ENCODE measurements around the gene ACOT12.
"Not testable (repeated sequence)": the region's sequence is repeated elsewhere in the genome, so short reads cannot be mapped to it uniquely, and the experiment has no call there.

Gene ACOT12

GRCh38 chr5:81393783-81394718 lies at the start of gene ACOT12:
TSS of gene ACOT12 (minus strand) at chr5:81394134. CDS start at chr5:81394114, 20 bp downstream.
- no peak for DNase-seq

GRCh38 chr5:81435023-81435422 lies 41.1 kb upstream of the ACOT12 start:
- DNase-seq = no peak

GRCh38 chr5:81429985-81430384 lies 36.1 kb upstream of the ACOT12 start:
- no peak for DNase-seq

- no peak for DNase-seq
Measured at GRCh38 chr5:81429363-81429762, 35.4 kb upstream of the ACOT12 start.

- DNase-seq = no peak
Measured at GRCh38 chr5:81428861-81429260, 34.9 kb upstream of the ACOT12 start.

GRCh38 chr5:81428446-81428845 lies 34.5 kb upstream of the ACOT12 start:
- no peak for DNase-seq

- DNase-seq = no peak
Measured at GRCh38 chr5:81427566-81427965, 33.6 kb upstream of the ACOT12 start.

- no peak for DNase-seq
Measured at GRCh38 chr5:81426359-81427030, 32.6 kb upstream of the ACOT12 start.

GRCh38 chr5:81425569-81425968 lies 31.6 kb upstream of the ACOT12 start:
- DNase-seq = no peak

GRCh38 chr5:81424728-81425127 lies 30.8 kb upstream of the ACOT12 start:
- DNase-seq = no peak

- DNase-seq = no peak
Measured at GRCh38 chr5:81422671-81423070, 28.7 kb upstream of the ACOT12 start.

- no peak for DNase-seq
Measured at GRCh38 chr5:81420039-81420667, 26.2 kb upstream of the ACOT12 start.

- no peak for DNase-seq
Measured at GRCh38 chr5:81418606-81419005, 24.7 kb upstream of the ACOT12 start.

GRCh38 chr5:81417052-81417451 lies 23.1 kb upstream of the ACOT12 start:
- no peak for DNase-seq

GRCh38 chr5:81409896-81410295 lies 16.0 kb upstream of the ACOT12 start:
- DNase-seq = no peak

- DNase-seq = no peak
Measured at GRCh38 chr5:81409361-81409760, 15.4 kb upstream of the ACOT12 start.

- no peak for DNase-seq
Measured at GRCh38 chr5:81408496-81408895, 14.6 kb upstream of the ACOT12 start.

GRCh38 chr5:81407811-81408210 lies 13.9 kb upstream of the ACOT12 start:
- not testable (repeated sequence) for DNase-seq

- DNase-seq = no peak
Measured at GRCh38 chr5:81405126-81405891, 11.4 kb upstream of the ACOT12 start.

- DNase-seq = no peak
Measured at GRCh38 chr5:81402192-81402930, 8.4 kb upstream of the ACOT12 start.

GRCh38 chr5:81401266-81401665 lies 7.3 kb upstream of the ACOT12 start:
- no peak for DNase-seq

- DNase-seq = no peak
Measured at GRCh38 chr5:81400375-81400774, 6.4 kb upstream of the ACOT12 start.

All from 8988T (cell line).